Measurements from ENCODE around the gene B3GAT3. TPM values are rescaled to one million over a fixed set of nuclear protein-coding genes. Genes with fewer than 3 reads are reported as not detected.

Gene B3GAT3
- total and polyA plus RNA-seq, 2 of the 8 experiments (the other 6 are each of a cell fraction or from before 2014, with no cell fraction given) = 28.0 to 39.0 TPM

- H3K23ac ChIP-seq (ENCODE audit: insufficient read length) = no peak within 1 kb of the TSS
- H3K27ac ChIP-seq (ENCODE audit: low read depth, low read length) = peak within 1 kb of the TSS; percentile 81
- H3K56ac ChIP-seq (replicated peaks; ENCODE audit: insufficient read length, low read depth, low read length) = peak within 1 kb of the TSS; percentile 93
- H3K9me3 ChIP-seq (ENCODE audit: insufficient read depth in 2 of 2, low read depth in 1 of 2, low read length in 1 of 2) = no peaks in the 10 kb centered on the region
- peaks cover 4 to 11% (median 8%) of the 10 kb centered on the region in 4 experiments for H3K4me1 ChIP-seq (replicated peaks in 1 of 4; ENCODE audit: control insufficient read depth in 3 of 4, insufficient read depth in 4 of 4, low read length in 3 of 4)
- peaks cover 7 to 33% of the 10 kb centered on the region in 2 experiments; a peak in 3 of 4 replicates for H3K79me2 ChIP-seq (ENCODE audit: control insufficient read depth in 1 of 2, insufficient read depth in 2 of 2, low read length in 2 of 2)
- CTCF ChIA-PET (ENCODE audit: partially characterized antibody) = interaction anchor here (0.7 to 1.9 kb wide), 21 partner anchors 10 to 275 kb away, joined by 3 to 8 read pairs (median 3); partner anchors contain the start of genes B3GAT3, BSCL2, GNG3 and INTS5
- no peaks in the 10 kb centered on the region for H3K27me3 ChIP-seq (replicated peaks in 1 of 4; ENCODE audit: control insufficient read depth in 3 of 4, extremely low read depth in 1 of 4, insufficient read depth in 3 of 4, low read length in 3 of 4)
- peak within 1 kb of the TSS; percentile 77 to 86 for H3K4me2 ChIP-seq (ENCODE audit: insufficient read depth in 1 of 2, low read depth in 2 of 2, low read length in 2 of 2)
- H4K8ac ChIP-seq (ENCODE audit: extremely low read depth, insufficient read depth, low read length) = peak within 1 kb of the TSS; percentile 97
- peak within 1 kb of the TSS; percentile 74 for H3K4ac ChIP-seq (replicated peaks; ENCODE audit: insufficient read length, low read depth, low read length)
- H2AFZ ChIP-seq (ENCODE audit: low read length) = no peak within 1 kb of the TSS
- H3K36me3 ChIP-seq (ENCODE audit: control insufficient read depth in 2 of 4, insufficient read depth in 4 of 4, low read length in 3 of 4) = peaks cover 11 to 37% (median 20%) of the 10 kb centered on the region in 4 experiments
- H3K4me3 ChIP-seq (ENCODE audit: extremely low read depth in 1 of 4, insufficient read depth in 2 of 4, low read depth in 3 of 4, low read length in 4 of 4) = peak within 1 kb of the TSS; percentile 83 to 98 (median 95)
- no peak within 1 kb of the TSS for H2BK20ac ChIP-seq (ENCODE audit: low read length)
- H2BK5ac ChIP-seq (ENCODE audit: low read depth, low read length) = peak within 1 kb of the TSS; percentile 80
- H4K5ac ChIP-seq (ENCODE audit: insufficient read length, low read depth, low read length) = peak within 1 kb of the TSS; percentile 91
- H3K79me1 ChIP-seq (ENCODE audit: low read depth, low read length) = peaks cover 5% of the 10 kb centered on the region
- H4K91ac ChIP-seq (replicated peaks; ENCODE audit: insufficient read length, low read length) = peak within 1 kb of the TSS; percentile 83
- H3K18ac ChIP-seq (ENCODE audit: extremely low read depth, low read length) = peak within 1 kb of the TSS; percentile 75
- peak within 1 kb of the TSS; percentile 76 to 92 (median 90) for H3K9ac ChIP-seq (replicated peaks in 1 of 4; ENCODE audit: extremely low read depth in 1 of 4, low read depth in 3 of 4, low read length in 3 of 4)
- WGBS, 2 experiments (ENCODE audit: extremely low coverage in 1 of 2, insufficient coverage in 1 of 2, insufficient read length in 1 of 2, insufficient replicate concordance in 2 of 2, low coverage in 1 of 2, low lambda C conversion rate in 2 of 2, missing lambda C conversion rate in 1 of 2) = 2% methylated on average over 46 of the region's 47 CpGs; no CpG with 5 or more reads in 1 of the 2 experiments
- DNase-seq (ENCODE audit: low read depth in 1 of 2, low spot score in 2 of 2) = peak; percentile 79 to 99
- no peak within 1 kb of the TSS for H2BK15ac ChIP-seq (ENCODE audit: low read length)
- peak within 1 kb of the TSS; percentile 2 for H3K14ac ChIP-seq (ENCODE audit: insufficient read length)
- H2BK12ac ChIP-seq (ENCODE audit: low read depth, low read length) = 0 out of 2 replicates have a peak within 1 kb of the TSS, but pooled peaks have one; percentile 39
- H2BK120ac ChIP-seq (replicated peaks; ENCODE audit: low read depth, low read length) = no peak within 1 kb of the TSS
- peak within 1 kb of the TSS; percentile 26; the same call in 1 of the 2 replicates for H2AK5ac ChIP-seq (ENCODE audit: low read depth, low read length)
- POLR2A ChIA-PET (ENCODE audit: partially characterized antibody) = interaction anchor here (0.6 to 61.4 kb wide), 73 partner anchors 5 to 1666 kb away, joined by 3 to 2041 read pairs (median 5); partner anchors contain the start of genes B3GAT3, BSCL2, C11orf98 and CSKMT
- H4K20me1 ChIP-seq (replicated peaks in 1 of 2; ENCODE audit: control insufficient read depth in 1 of 2, insufficient read depth in 2 of 2, low read length in 2 of 2) = peaks cover 5 to 6% of the 10 kb centered on the region in 2 experiments
- no peak for FAIRE-seq
- peaks cover 12% of the 10 kb centered on the region for H3K23me2 ChIP-seq (ENCODE audit: low read depth, low read length)
- TF ChIP-seq PHF8 (conservative IDR thresholded peaks at IDR 0.05; ENCODE audit: low read depth, low read length) (peak; percentile 85), GTF2F1 (IDR thresholded peaks at IDR 0.05; ENCODE audit: borderline replicate concordance, low read depth, low read length) (peak; percentile 98), KDM1A (IDR thresholded peaks at IDR 0.05; ENCODE audit: borderline replicate concordance, low read length) (no peak), JUND (IDR thresholded peaks at IDR 0.05; ENCODE audit: low read length) (no peak), SAP30 (IDR thresholded peaks at IDR 0.05; ENCODE audit: insufficient read depth, insufficient replicate concordance, low read length) (no peak), JUN (IDR thresholded peaks at IDR 0.05; ENCODE audit: low read depth, low read length) (no peak), RNF2 (IDR thresholded peaks at IDR 0.05; ENCODE audit: borderline replicate concordance, low read depth, low read length, missing control alignments, poor library complexity, severe bottlenecking) (no peak), HDAC6 (IDR thresholded peaks at IDR 0.05; ENCODE audit: low read depth, low read length) (no peak), CHD2 (IDR thresholded peaks at IDR 0.05; ENCODE audit: low read length) (peak; percentile 72), POLR2A (IDR thresholded peaks at IDR 0.05; ENCODE audit: control extremely low read depth in 1 of 2, low read depth in 2 of 2, low read length in 2 of 2) (peak; percentile 100), SIX5 (IDR thresholded peaks at IDR 0.05; ENCODE audit: low read depth, low read length) (no peak), CBX8 (IDR thresholded peaks at IDR 0.05; ENCODE audit: borderline replicate concordance, low read depth, low read length) (no peak), TBP (IDR thresholded peaks at IDR 0.05; ENCODE audit: low read depth, low read length) (peak; percentile 98)
Measured at GRCh38 chr11:62665075-62665598, 43.4 kb upstream of the B3GAT3 start, which contains the start of the genes C11orf98 and CSKMT. TSS of gene C11orf98 (minus strand) at chr11:62665210. CDS start at chr11:62665169, 41 bp downstream. TSS of gene CSKMT (plus strand) at chr11:62665312. CDS start at chr11:62665880, 568 bp downstream.

All from H1 (cell line).